SW 1271 (cell line): ENCODE results near the gene STK11.

Experiments
- DNase-seq, 2 experiments: peaks; one replicate each; lab custom pipeline; 2025; lab: John Stamatoyannopoulos, UW

STK11 gene

GRCh38 chr19:1225440-1226226 is 20.1 kb downstream of the STK11 start:
- DNase-seq = no peak

GRCh38 chr19:1226227-1226518 is 20.6 kb downstream of the STK11 start:
- no peak for DNase-seq

DNA sequence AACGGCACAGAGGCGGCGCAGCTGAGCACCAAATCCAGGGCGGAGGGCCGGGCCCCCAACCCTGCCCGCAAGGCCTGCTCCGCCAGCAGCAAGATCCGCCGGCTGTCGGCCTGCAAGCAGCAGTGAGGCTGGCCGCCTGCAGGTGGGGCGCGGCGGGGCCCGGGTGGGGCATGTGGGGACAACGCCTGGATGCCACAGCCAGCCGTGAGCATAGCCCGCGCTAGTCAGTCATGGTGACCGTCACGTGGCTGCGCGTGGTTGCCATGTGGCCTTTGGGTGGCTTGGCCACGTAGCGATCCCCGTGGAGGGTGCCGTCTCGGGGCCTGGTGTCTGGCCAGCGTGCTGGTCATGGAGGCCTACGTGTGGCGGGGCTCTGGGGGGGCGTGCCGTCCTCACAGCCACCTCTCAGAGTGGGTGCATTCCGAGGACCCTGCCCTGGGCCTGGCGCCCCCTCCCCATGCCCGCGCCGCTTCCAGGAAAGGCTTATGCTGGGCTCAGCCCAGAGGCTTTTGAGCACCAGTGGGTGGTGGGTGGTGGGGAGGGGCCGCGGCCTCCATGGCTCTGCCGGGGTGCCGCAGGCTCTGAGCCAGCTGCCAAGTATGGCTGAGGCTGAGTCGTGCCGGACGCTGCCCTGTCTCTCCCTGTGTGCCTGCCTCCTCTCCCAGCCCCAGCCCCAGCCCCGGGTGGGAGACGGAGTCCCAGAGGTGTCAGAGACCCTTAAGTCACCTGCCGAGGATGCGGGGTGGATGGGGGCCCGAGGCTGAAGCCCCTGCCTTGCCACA is 21.1 kb downstream of the STK11 start:
- no peak for DNase-seq

DNA sequence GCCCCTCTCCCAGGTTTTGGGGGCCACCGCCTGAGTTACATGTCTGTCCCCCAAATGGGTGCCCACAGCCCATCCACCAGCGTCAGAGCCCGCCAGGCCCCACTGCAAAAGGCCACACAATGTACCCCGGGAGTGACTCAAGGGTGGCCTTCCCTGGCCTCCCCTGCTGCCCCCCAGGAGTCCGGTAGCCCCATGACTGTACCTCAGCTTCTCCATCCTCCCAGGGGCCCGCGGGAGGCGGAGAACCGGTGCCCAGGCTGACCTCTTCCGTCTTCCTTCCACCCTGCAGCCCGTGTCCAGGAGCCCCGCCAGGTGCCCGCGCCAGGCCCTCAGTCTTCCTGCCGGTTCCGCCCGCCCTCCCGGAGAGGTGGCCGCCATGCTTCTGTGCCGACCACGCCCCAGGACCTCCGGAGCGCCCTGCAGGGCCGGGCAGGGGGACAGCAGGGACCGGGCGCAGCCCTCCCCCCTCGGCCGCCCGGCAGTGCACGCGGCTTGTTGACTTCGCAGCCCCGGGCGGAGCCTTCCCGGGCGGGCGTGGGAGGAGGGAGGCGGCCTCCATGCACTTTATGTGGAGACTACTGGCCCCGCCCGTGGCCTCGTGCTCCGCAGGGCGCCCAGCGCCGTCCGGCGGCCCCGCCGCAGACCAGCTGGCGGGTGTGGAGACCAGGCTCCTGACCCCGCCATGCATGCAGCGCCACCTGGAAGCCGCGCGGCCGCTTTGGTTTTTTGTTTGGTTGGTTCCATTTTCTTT is 21.9 kb downstream of the STK11 start:
- no peak for DNase-seq

GRCh38 chr19:1228161-1228957 is 22.8 kb downstream of the STK11 start:
- DNase-seq = no peak

DNA sequence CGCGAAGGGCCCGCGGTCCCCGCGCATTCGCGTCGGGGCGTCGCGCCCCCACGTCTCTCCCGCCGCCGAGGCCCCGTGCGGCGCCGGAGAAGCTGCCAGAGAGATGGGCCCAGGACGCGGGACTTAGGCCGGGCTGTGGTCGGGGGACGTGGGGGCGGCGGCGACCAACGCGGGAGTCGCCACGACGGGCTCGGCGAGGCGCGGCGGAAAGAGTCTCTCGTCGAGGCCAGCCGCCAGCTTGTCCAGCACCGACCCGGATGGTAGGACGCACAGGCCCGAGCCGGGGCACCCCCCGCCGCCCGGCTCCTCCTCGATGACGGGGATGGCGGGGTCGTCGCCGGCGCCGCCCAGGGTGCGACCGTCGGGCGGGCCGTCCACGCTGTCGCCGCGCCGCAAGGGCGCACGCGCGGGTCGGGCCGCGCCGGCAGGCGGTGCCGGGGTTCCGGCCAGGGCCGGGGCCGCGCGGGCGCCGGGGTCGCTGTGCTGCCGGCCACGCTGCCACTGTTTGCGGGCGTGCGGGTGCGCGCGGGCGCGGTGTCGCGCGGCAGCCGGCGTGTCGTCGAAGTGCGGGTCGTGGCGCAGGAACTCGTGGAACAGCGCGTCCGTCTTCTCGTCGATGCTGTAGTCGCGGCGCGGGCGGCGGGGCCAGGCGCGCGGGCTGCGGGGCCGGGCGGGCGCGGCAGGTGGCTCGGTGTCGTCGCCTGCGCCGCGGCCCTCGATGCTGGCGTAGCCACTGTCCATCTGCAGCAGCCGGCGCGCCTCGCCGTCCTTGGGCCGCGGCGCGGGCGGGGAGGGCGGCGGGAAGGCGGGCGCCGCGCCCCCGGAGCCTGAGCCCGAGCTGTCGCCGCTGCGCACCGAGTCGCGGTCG is 23.7 kb downstream of the STK11 start:
- no peak for DNase-seq

GRCh38 chr19:1229924-1230782 is 24.6 kb downstream of the STK11 start:
- DNase-seq = no peak

GRCh38 chr19:1230783-1231489 is 25.4 kb downstream of the STK11 start:
- DNase-seq = no peak

GRCh38 chr19:1231729-1232637 is 26.4 kb downstream of the STK11 start:
- no peak for DNase-seq

GRCh38 chr19:1232652-1233072 is 27.1 kb downstream of the STK11 start:
- DNase-seq = no peak

GRCh38 chr19:1233115-1233667 is 27.6 kb downstream of the STK11 start:
- no peak for DNase-seq

DNA sequence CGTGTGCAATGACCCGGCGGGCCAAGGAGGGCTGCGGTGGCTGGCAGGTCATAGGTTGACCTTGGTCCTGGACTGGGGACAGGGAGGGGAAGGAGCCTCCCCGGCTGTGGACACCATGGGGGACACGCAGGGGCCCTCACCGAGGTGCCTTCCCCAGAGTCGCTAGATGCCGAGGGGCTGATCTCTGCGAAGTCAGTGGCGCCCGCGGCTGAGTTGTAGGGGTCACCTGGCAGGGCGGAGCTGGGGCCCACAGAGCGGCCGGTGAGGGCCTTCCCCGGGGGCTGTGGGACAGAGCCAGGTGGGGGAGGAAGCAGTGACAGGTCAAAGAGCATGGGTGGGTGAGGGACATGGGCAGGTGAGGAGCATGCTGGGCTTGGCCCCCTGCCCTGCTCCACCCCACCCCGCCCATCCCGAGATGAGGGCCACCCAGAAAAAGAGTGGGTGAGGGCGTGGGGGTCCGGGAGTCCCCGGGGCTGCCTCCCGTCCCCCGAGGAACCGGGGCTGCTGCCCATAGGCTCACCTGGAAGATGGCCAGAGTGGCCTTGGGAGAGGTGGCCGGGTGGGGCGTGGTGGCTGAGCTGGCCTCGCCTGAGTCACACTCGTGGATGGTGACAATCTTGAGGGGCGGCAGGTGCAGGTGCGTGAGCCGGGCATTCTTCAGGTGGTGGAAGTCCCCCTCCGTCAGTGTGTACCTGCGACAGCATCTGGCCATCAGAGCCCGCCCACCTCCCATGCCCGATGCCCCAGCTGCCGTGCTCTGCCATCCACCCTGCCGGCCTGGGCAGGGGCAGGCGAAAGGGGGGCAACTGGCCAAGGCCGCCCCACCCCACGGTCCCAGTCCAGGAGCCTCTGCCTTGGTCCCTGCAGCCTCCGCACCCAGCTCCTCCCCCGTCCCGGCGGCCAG is 28.7 kb downstream of the STK11 start:
- no peak for DNase-seq

- DNase-seq = no peak
These were observed 29.4 kb downstream of the STK11 start for GRCh38 chr19:1234955-1235380.

GRCh38 chr19:1235625-1236538 is 30.3 kb downstream of the STK11 start:
- DNase-seq = no peak

GRCh38 chr19:1236576-1236975 is 31.0 kb downstream of the STK11 start:
- no peak for DNase-seq
